ENCODE data around the gene TBX18. TPM values are rescaled to one million over a fixed set of nuclear protein-coding genes. Genes with fewer than 3 reads are reported as not detected.

The TBX18 gene
- total RNA-seq, 5 donors from 2014 or later (not counting 1 experiment from before 2014, with no cell fraction given), result not detected

DNA sequence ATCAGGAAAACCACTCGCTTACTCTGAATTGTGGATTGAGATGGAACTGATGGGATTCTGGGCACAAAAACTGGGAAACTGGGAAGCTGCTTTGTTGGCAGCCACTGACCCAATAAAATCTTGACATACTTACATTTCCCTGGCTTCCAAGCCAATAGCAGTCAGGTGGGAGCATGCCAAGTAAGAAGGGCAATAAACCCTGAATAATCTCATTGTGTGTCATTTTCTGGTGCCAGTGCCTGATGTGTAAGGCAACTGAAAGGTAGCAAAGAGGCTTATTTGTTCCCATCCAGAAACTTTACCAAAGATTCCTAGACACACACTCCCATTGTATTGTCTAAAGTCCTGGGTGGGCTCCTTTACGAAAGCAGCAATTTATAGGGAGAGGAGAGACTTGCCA, 93.2 kb downstream of the TBX18 start:
- Histone ChIP-seq H3K36me3 (ENCODE audit: control insufficient read depth in 2 of 2, extremely low read depth in 1 of 2, insufficient read depth in 1 of 2, low read length in 1 of 2) (no peaks in the 10 kb centered on the region), H3K4me3 (ENCODE audit: control insufficient read depth in 1 of 2, extremely low read depth in 1 of 2, low read length in 1 of 2) (no peak overlapping the region), H3K27ac (ENCODE audit: low read length) (no peak overlapping the region), H3K4me1 (ENCODE audit: control insufficient read depth in 1 of 2, extremely low read depth in 1 of 2, insufficient read depth in 2 of 2, low read length in 2 of 2) (no peaks in the 10 kb centered on the region), H3K27me3 (replicated peaks in 1 of 2; ENCODE audit: control insufficient read depth in 2 of 2, extremely low read depth in 1 of 2, insufficient read depth in 2 of 2, low read length in 1 of 2) (no peaks in the 10 kb centered on the region), H3K9me3 (no peaks in the 10 kb centered on the region)
- Mint-ChIP-seq H3K4me3 (no peak overlapping the region), H3K27me3 (no peaks in the 10 kb centered on the region), H3K9me3 (peaks cover 0 to 9% (median 9%) of the 10 kb centered on the region in 3 donors), H3K4me1 (no peaks in the 10 kb centered on the region), H3K27ac (no peak overlapping the region), H3K36me3 (no peaks in the 10 kb centered on the region)
- POLR2A ChIA-PET, result no interaction called here
- ATAC-seq (replicated peaks in 1 of 4) (no peak), DNase-seq (no peak)
- WGBS (ENCODE audit: insufficient coverage), result 80% methylated on average over 1 of the region's 2 CpGs
- CTCF ChIA-PET, result no interaction called here

- CTCF ChIA-PET, result no interaction called here
- Mint-ChIP-seq H3K4me3 (no peak overlapping the region), H3K9me3 (peaks cover 0 to 8% (median 3%) of the 10 kb centered on the region in 3 donors), H3K27me3 (no peaks in the 10 kb centered on the region), H3K4me1 (no peaks in the 10 kb centered on the region), H3K36me3 (no peaks in the 10 kb centered on the region), H3K27ac (no peak overlapping the region)
- no peaks in the 10 kb centered on the region for H3K36me3 ChIP-seq (ENCODE audit: control insufficient read depth in 2 of 2, extremely low read depth in 1 of 2, insufficient read depth in 1 of 2, low read length in 1 of 2)
- 83% methylated on average over 3 of the region's 3 CpGs for WGBS (ENCODE audit: insufficient coverage)
- no peak overlapping the region for H3K4me3 ChIP-seq (ENCODE audit: control insufficient read depth in 1 of 2, extremely low read depth in 1 of 2, low read length in 1 of 2)
- no peaks in the 10 kb centered on the region for H3K9me3 ChIP-seq
- POLR2A ChIA-PET, result no interaction called here
- no peak overlapping the region for H3K27ac ChIP-seq (ENCODE audit: low read length)
- no peaks in the 10 kb centered on the region for H3K4me1 ChIP-seq (ENCODE audit: control insufficient read depth in 1 of 2, extremely low read depth in 1 of 2, insufficient read depth in 2 of 2, low read length in 2 of 2)
- DNase-seq, result no peak
- H3K27me3 ChIP-seq (replicated peaks in 1 of 2; ENCODE audit: control insufficient read depth in 2 of 2, extremely low read depth in 1 of 2, insufficient read depth in 2 of 2, low read length in 1 of 2), result no peaks in the 10 kb centered on the region
- no peak for ATAC-seq (replicated peaks in 1 of 4)
Measured at GRCh38 chr6:84669945-84670344, 94.5 kb downstream of the TBX18 start.

GRCh38 chr6:84667252-84668213, 96.9 kb downstream of the TBX18 start:
- Mint-ChIP-seq H3K4me1 (no peaks in the 10 kb centered on the region), H3K4me3 (no peak overlapping the region), H3K9me3 (peaks cover 0 to 8% (median 3%) of the 10 kb centered on the region in 3 donors), H3K27ac (no peak overlapping the region), H3K27me3 (no peaks in the 10 kb centered on the region), H3K36me3 (no peaks in the 10 kb centered on the region)
- Histone ChIP-seq H3K9me3 (no peaks in the 10 kb centered on the region), H3K36me3 (ENCODE audit: control insufficient read depth in 2 of 2, extremely low read depth in 1 of 2, insufficient read depth in 1 of 2, low read length in 1 of 2) (no peaks in the 10 kb centered on the region), H3K27ac (ENCODE audit: low read length) (no peak overlapping the region), H3K27me3 (replicated peaks in 1 of 2; ENCODE audit: control insufficient read depth in 2 of 2, extremely low read depth in 1 of 2, insufficient read depth in 2 of 2, low read length in 1 of 2) (no peaks in the 10 kb centered on the region), H3K4me1 (ENCODE audit: control insufficient read depth in 1 of 2, extremely low read depth in 1 of 2, insufficient read depth in 2 of 2, low read length in 2 of 2) (no peaks in the 10 kb centered on the region), H3K4me3 (ENCODE audit: control insufficient read depth in 1 of 2, extremely low read depth in 1 of 2, low read length in 1 of 2) (no peak overlapping the region)
- ChIA-PET POLR2A (no interaction called here), CTCF (no interaction called here)
- 100% methylated on average over 1 of the region's 5 CpGs for WGBS (ENCODE audit: insufficient coverage)
- DNase-seq, result no peak
- ATAC-seq (replicated peaks in 1 of 4), result no peak

- Mint-ChIP-seq H3K27ac (no peak overlapping the region), H3K4me3 (no peak overlapping the region), H3K27me3 (no peaks in the 10 kb centered on the region), H3K36me3 (no peaks in the 10 kb centered on the region), H3K4me1 (no peaks in the 10 kb centered on the region), H3K9me3 (peaks cover 0 to 8% (median 3%) of the 10 kb centered on the region in 3 donors)
- ChIA-PET POLR2A (no interaction called here), CTCF (no interaction called here)
- no peak overlapping the region for H3K4me3 ChIP-seq (ENCODE audit: control insufficient read depth in 1 of 2, extremely low read depth in 1 of 2, low read length in 1 of 2)
- no peaks in the 10 kb centered on the region for H3K36me3 ChIP-seq (ENCODE audit: control insufficient read depth in 2 of 2, extremely low read depth in 1 of 2, insufficient read depth in 1 of 2, low read length in 1 of 2)
- WGBS (ENCODE audit: insufficient coverage), result 87% methylated on average over 4 of the region's 4 CpGs
- H3K9me3 ChIP-seq, result no peaks in the 10 kb centered on the region
- H3K4me1 ChIP-seq (ENCODE audit: control insufficient read depth in 1 of 2, extremely low read depth in 1 of 2, insufficient read depth in 2 of 2, low read length in 2 of 2), result no peaks in the 10 kb centered on the region
- no peak overlapping the region for H3K27ac ChIP-seq (ENCODE audit: low read length)
- ATAC-seq (replicated peaks in 1 of 4), result no peak
- no peak for DNase-seq
- no peaks in the 10 kb centered on the region for H3K27me3 ChIP-seq (replicated peaks in 1 of 2; ENCODE audit: control insufficient read depth in 2 of 2, extremely low read depth in 1 of 2, insufficient read depth in 2 of 2, low read length in 1 of 2)
Measured at GRCh38 chr6:84665401-84665800, 99.0 kb downstream of the TBX18 start.

GRCh38 chr6:84663866-84664265, 100.5 kb downstream of the TBX18 start:
- WGBS (ENCODE audit: insufficient coverage), result no CpG with 5 or more reads among the region's 2 CpGs
- H3K36me3 ChIP-seq (ENCODE audit: control insufficient read depth in 2 of 2, extremely low read depth in 1 of 2, insufficient read depth in 1 of 2, low read length in 1 of 2), result no peaks in the 10 kb centered on the region
- Mint-ChIP-seq H3K4me1 (no peaks in the 10 kb centered on the region), H3K27me3 (no peaks in the 10 kb centered on the region), H3K27ac (no peak overlapping the region), H3K4me3 (no peak overlapping the region), H3K36me3 (no peaks in the 10 kb centered on the region), H3K9me3 (peaks cover 0 to 8% (median 3%) of the 10 kb centered on the region in 3 donors)
- ChIA-PET POLR2A (interaction anchor here in 1 of 2 donors (0.5 kb wide), 1 partner anchor 49 kb away, joined by 3 read pairs; no protein-coding TSS in a partner anchor), CTCF (no interaction called here)
- H3K4me1 ChIP-seq (ENCODE audit: control insufficient read depth in 1 of 2, extremely low read depth in 1 of 2, insufficient read depth in 2 of 2, low read length in 2 of 2), result no peaks in the 10 kb centered on the region
- ATAC-seq (replicated peaks in 1 of 4), result no peak
- DNase-seq, result no peak
- H3K9me3 ChIP-seq, result no peaks in the 10 kb centered on the region
- H3K4me3 ChIP-seq (ENCODE audit: control insufficient read depth in 1 of 2, extremely low read depth in 1 of 2, low read length in 1 of 2), result no peak overlapping the region
- no peak overlapping the region for H3K27ac ChIP-seq (ENCODE audit: low read length)
- H3K27me3 ChIP-seq (replicated peaks in 1 of 2; ENCODE audit: control insufficient read depth in 2 of 2, extremely low read depth in 1 of 2, insufficient read depth in 2 of 2, low read length in 1 of 2), result no peaks in the 10 kb centered on the region

GRCh38 chr6:84657486-84657885, 106.9 kb downstream of the TBX18 start:
- no peak for ATAC-seq (replicated peaks in 1 of 4)
- CTCF ChIA-PET, result no interaction called here
- Mint-ChIP-seq H3K9me3 (peaks cover 0 to 4% (median 0%) of the 10 kb centered on the region in 3 donors), H3K27me3 (no peaks in the 10 kb centered on the region), H3K4me3 (no peak overlapping the region), H3K4me1 (no peaks in the 10 kb centered on the region), H3K27ac (no peak overlapping the region), H3K36me3 (no peaks in the 10 kb centered on the region)
- WGBS (ENCODE audit: insufficient coverage), result no CpG with 5 or more reads among the region's 2 CpGs
- Histone ChIP-seq H3K27ac (ENCODE audit: low read length) (no peak overlapping the region), H3K4me3 (ENCODE audit: control insufficient read depth in 1 of 2, extremely low read depth in 1 of 2, low read length in 1 of 2) (no peak overlapping the region), H3K9me3 (no peaks in the 10 kb centered on the region), H3K4me1 (ENCODE audit: control insufficient read depth in 1 of 2, extremely low read depth in 1 of 2, insufficient read depth in 2 of 2, low read length in 2 of 2) (no peaks in the 10 kb centered on the region), H3K27me3 (replicated peaks in 1 of 2; ENCODE audit: control insufficient read depth in 2 of 2, extremely low read depth in 1 of 2, insufficient read depth in 2 of 2, low read length in 1 of 2) (no peaks in the 10 kb centered on the region), H3K36me3 (ENCODE audit: control insufficient read depth in 2 of 2, extremely low read depth in 1 of 2, insufficient read depth in 1 of 2, low read length in 1 of 2) (no peaks in the 10 kb centered on the region)
- no peak for DNase-seq
- POLR2A ChIA-PET, result no interaction called here
